Measurements from ENCODE around the gene OTX1.
"Not testable (repeated sequence)": the region's sequence is repeated elsewhere in the genome, so short reads cannot be mapped to it uniquely, and the experiment has no call there.

Gene OTX1

DNA sequence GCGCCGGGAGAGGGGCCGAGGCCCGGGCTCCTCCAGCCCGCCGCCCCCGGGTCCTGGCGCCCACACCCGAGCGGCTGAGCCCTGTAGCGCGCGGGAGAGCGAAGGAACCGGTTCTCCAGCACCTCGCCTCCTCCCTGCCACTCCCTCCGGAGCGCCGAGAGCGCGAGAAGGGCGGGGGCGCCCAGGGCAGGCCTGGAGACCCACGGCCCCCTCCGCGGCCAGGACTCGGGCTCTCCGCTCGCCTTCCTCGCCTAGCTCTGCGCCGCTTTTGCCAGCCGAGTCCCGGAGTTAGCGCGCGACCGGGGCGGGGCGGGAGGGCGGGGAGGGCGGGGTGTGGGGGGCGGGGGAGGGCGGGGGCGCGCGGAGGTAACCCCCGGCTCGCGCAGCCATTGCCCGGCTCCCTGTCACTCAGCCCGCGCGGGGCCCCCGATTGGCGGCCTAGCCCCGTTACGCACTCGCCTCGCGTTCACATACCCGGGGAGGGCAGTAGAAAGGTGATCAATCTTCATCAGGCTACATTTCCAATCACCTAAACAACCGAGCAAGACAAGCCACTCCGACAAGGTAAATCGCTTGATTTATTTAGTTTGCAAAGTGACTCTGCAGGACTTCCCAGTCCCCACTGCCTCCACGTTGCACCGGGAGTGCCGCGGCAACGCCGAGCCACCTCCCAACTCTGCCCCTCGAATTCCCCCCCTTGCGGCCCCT, at the start of gene OTX1:
TSS of gene OTX1 (plus strand) at position 497 of the 708 bp plus-strand sequence. CDS start 2,161 bp downstream, outside the sequence.
- Histone ChIP-seq H3K36me3 (ENCODE audit: control insufficient read depth, insufficient read depth, low read length) (no peaks in the 10 kb centered on the region), H3K9ac (ENCODE audit: low read length) (peak within 1 kb of the TSS; percentile 1), H3K4me3 (ENCODE audit: low read length) (peak within 1 kb of the TSS; percentile 31), H3K4me1 (ENCODE audit: control insufficient read depth, insufficient read depth, low read length) (peaks cover 54% of the 10 kb centered on the region), H3K27me3 (ENCODE audit: control insufficient read depth, insufficient read depth, low read length) (peaks cover 87% of the 10 kb centered on the region), H3K9me3 (ENCODE audit: control insufficient read depth, low read length) (no peaks in the 10 kb centered on the region)

DNA sequence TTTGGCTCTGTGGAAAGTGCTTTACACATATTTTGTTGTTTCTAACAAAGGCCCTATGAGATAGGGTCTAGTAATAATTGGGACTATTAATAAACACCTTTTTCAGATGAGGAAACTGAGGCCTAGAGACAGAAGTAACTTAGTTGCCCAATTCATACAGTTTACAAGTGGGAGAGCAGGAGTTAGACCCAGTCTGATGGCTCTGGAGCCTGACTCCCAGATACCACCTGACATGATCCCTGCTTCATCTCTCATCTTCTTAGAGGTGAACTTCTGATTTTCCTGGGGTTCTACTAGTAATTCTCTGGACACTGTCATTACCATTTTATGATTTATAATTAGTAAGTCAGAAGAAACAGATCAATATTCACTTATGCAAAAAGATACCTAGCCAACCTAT, 49.1 kb upstream of the OTX1 start:
- Histone ChIP-seq H3K4me1 (ENCODE audit: control insufficient read depth, insufficient read depth, low read length) (no peaks in the 10 kb centered on the region), H3K36me3 (ENCODE audit: control insufficient read depth, insufficient read depth, low read length) (no peaks in the 10 kb centered on the region), H3K9me3 (ENCODE audit: control insufficient read depth, low read length) (no peaks in the 10 kb centered on the region), H3K9ac (ENCODE audit: low read length) (no peak overlapping the region), H3K4me3 (ENCODE audit: low read length) (no peak overlapping the region), H3K27me3 (ENCODE audit: control insufficient read depth, insufficient read depth, low read length) (no peaks in the 10 kb centered on the region)

DNA sequence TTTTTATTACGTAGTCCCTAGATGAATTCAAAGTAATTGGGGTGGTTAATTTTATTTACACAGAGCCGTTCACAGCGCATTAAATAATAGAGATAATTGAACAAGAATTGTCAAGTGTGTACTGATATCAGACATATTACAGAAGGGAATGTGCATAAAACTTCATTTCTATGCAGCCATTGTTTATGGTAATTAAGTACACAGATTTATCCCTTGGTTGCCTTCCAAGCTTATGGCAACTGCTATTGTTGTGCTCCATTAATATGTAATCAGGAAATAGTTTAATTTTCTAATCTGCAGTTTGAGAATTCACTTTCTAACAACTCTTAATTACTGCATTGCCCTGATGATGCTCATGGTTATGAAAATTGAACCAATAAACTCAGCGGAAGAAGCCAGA, 47.3 kb upstream of the OTX1 start:
- H3K27me3 ChIP-seq (ENCODE audit: control insufficient read depth, insufficient read depth, low read length), result no peaks in the 10 kb centered on the region
- no peaks in the 10 kb centered on the region for H3K4me1 ChIP-seq (ENCODE audit: control insufficient read depth, insufficient read depth, low read length)
- no peak overlapping the region for H3K4me3 ChIP-seq (ENCODE audit: low read length)
- H3K9ac ChIP-seq (ENCODE audit: low read length), result no peak overlapping the region
- H3K9me3 ChIP-seq (ENCODE audit: control insufficient read depth, low read length), result no peaks in the 10 kb centered on the region
- H3K36me3 ChIP-seq (ENCODE audit: control insufficient read depth, insufficient read depth, low read length), result no peaks in the 10 kb centered on the region

DNA sequence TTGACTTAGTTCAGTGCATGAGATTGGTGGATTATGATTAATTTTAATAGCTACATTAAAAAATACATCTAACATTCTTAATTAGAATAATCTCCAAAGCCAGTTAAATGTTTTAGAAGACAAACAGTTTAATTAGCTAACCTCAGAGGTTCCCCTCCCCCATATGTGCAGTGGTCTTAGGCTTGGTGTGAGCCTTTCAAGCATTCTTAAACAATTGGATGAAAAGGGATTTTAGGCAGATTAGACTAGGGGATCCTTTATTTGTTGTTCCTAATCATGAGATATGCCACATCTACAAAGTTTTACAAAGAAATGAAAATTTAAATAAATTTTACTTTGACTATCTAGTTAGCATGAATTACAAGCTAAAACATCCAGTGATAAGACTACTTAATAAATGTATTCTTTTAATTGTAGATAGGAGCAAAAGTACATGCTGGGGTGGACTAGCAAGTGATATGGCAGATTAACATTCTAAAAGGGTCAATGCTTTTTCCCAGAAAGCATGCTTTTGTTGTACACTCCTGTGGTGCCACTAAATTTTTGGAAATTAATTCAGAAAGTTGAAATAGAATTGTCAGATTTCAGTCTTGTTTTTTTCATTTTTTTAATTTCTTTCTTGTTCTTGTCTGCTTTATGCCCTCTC, 42.7 kb upstream of the OTX1 start:
- H3K36me3 ChIP-seq (ENCODE audit: control insufficient read depth, insufficient read depth, low read length), result no peaks in the 10 kb centered on the region
- no peaks in the 10 kb centered on the region for H3K9me3 ChIP-seq (ENCODE audit: control insufficient read depth, low read length)
- no peak overlapping the region for H3K9ac ChIP-seq (ENCODE audit: low read length)
- H3K4me1 ChIP-seq (ENCODE audit: control insufficient read depth, insufficient read depth, low read length), result no peaks in the 10 kb centered on the region
- H3K4me3 ChIP-seq (ENCODE audit: low read length), result no peak overlapping the region
- no peaks in the 10 kb centered on the region for H3K27me3 ChIP-seq (ENCODE audit: control insufficient read depth, insufficient read depth, low read length)

DNA sequence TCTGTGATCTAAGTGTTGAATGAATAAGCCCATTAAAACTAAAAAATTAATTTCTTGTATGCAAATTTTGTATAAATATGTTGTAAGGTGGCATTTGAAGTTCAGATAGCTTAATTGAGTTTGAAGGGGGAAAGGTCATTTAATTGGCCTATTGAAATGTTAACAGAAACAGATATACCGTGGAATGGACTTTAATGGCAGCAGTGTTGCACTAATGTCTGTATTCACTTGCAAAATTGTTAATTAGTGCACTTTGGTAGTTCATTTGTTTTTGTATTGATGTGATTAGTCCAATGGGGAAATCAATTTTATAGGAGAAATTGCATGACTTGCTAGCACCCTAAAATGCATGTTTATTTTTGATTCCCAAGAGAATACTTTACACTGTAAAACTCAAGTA, 41.8 kb upstream of the OTX1 start:
- H3K9me3 ChIP-seq (ENCODE audit: control insufficient read depth, low read length), result no peaks in the 10 kb centered on the region
- no peaks in the 10 kb centered on the region for H3K36me3 ChIP-seq (ENCODE audit: control insufficient read depth, insufficient read depth, low read length)
- H3K27me3 ChIP-seq (ENCODE audit: control insufficient read depth, insufficient read depth, low read length), result no peaks in the 10 kb centered on the region
- no peaks in the 10 kb centered on the region for H3K4me1 ChIP-seq (ENCODE audit: control insufficient read depth, insufficient read depth, low read length)
- H3K9ac ChIP-seq (ENCODE audit: low read length), result no peak overlapping the region
- no peak overlapping the region for H3K4me3 ChIP-seq (ENCODE audit: low read length)

DNA sequence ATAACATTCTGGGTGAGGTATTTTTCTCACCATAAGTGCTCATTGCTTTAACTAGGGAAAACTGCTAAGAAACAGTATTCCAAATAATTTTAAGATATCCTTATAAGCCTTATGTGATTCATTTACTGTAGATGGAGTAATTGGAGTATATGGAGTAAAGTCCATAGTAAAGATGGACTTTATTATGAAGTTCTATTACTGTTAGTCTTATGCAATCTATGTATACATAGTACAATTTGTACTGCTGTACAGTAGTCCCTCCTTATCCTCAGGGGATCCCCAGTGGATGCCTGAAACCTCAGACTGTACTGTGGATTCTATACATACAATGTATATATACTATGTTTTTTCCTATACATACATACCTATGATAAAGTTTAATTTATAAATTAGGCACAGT, 41.1 kb upstream of the OTX1 start:
- Histone ChIP-seq H3K9ac (ENCODE audit: low read length) (no peak overlapping the region), H3K4me3 (ENCODE audit: low read length) (no peak overlapping the region), H3K9me3 (ENCODE audit: control insufficient read depth, low read length) (no peaks in the 10 kb centered on the region), H3K27me3 (ENCODE audit: control insufficient read depth, insufficient read depth, low read length) (no peaks in the 10 kb centered on the region), H3K4me1 (ENCODE audit: control insufficient read depth, insufficient read depth, low read length) (no peaks in the 10 kb centered on the region), H3K36me3 (ENCODE audit: control insufficient read depth, insufficient read depth, low read length) (no peaks in the 10 kb centered on the region)

DNA sequence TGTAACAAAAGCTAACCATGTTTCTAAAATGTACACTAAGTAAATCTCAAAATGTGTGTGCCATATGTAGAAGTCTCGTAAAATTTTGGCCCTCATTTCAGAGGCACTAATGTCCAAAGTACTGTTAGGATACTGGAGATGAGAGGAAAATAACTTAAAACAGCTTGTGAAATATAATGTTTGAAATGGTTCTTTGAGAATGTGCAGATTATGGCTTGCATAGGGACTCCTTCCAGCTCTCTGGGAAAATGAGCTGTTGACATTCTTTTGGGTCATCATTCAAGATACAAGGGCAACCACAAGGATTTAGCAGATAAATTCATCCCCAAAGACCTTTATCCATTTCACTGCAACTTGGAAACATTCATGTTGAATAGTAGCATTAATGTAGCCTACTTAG, 38.1 kb upstream of the OTX1 start:
- Histone ChIP-seq H3K9ac (ENCODE audit: low read length) (no peak overlapping the region), H3K4me1 (ENCODE audit: control insufficient read depth, insufficient read depth, low read length) (no peaks in the 10 kb centered on the region), H3K4me3 (ENCODE audit: low read length) (no peak overlapping the region), H3K9me3 (ENCODE audit: control insufficient read depth, low read length) (no peaks in the 10 kb centered on the region), H3K36me3 (ENCODE audit: control insufficient read depth, insufficient read depth, low read length) (no peaks in the 10 kb centered on the region), H3K27me3 (ENCODE audit: control insufficient read depth, insufficient read depth, low read length) (no peaks in the 10 kb centered on the region)

DNA sequence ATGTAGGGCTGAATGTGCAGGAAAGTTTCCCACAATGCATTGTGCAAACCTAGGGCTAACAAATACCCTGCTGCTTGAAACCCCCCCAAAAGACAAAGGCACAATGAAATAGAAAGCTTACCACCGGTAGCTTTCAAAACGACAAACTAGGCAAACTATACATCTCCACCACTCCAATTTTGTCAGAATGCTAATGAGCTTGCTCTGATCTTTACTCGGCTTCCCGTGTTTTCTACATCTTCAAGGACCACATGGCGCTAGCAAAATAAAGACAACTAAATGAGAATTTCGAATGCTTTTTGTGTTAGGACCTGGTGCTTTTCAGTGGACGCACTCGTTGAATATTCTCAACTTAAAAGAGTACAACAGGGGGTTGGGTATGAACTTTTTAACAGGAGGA, 37.2 kb upstream of the OTX1 start:
- H3K9me3 ChIP-seq (ENCODE audit: control insufficient read depth, low read length), result no peaks in the 10 kb centered on the region

DNA sequence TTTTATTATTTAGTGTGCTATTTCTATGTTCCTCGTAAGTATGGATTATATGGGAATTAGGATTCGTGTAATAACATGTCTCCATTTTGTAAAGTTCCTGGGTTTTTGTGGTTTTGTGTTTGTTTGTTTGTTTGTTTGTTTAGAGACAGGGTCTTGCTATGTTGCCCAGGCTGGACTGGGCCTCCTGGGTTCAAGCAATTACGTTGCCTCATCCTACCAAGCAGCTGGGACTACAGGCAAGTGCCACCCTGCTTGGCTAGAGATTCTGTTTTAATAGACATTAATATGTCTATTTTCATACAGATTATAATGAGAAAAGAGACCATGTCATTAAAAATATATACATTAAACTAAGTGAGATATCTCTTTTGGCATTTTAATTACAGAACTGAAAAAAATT, 35.2 kb upstream of the OTX1 start:
- Histone ChIP-seq H3K4me1 (ENCODE audit: control insufficient read depth, insufficient read depth, low read length) (no peaks in the 10 kb centered on the region), H3K9ac (ENCODE audit: low read length) (no peak overlapping the region), H3K9me3 (ENCODE audit: control insufficient read depth, low read length) (no peaks in the 10 kb centered on the region), H3K27me3 (ENCODE audit: control insufficient read depth, insufficient read depth, low read length) (no peaks in the 10 kb centered on the region), H3K4me3 (ENCODE audit: low read length) (no peak overlapping the region), H3K36me3 (ENCODE audit: control insufficient read depth, insufficient read depth, low read length) (no peaks in the 10 kb centered on the region)

More for the DNA sequence above, 37.2 kb upstream of the OTX1 start:
- H3K9ac ChIP-seq (ENCODE audit: low read length), result no peak overlapping the region
- no peak overlapping the region for H3K4me3 ChIP-seq (ENCODE audit: low read length)
- H3K36me3 ChIP-seq (ENCODE audit: control insufficient read depth, insufficient read depth, low read length), result no peaks in the 10 kb centered on the region
- no peaks in the 10 kb centered on the region for H3K27me3 ChIP-seq (ENCODE audit: control insufficient read depth, insufficient read depth, low read length)
- H3K4me1 ChIP-seq (ENCODE audit: control insufficient read depth, insufficient read depth, low read length), result no peaks in the 10 kb centered on the region

DNA sequence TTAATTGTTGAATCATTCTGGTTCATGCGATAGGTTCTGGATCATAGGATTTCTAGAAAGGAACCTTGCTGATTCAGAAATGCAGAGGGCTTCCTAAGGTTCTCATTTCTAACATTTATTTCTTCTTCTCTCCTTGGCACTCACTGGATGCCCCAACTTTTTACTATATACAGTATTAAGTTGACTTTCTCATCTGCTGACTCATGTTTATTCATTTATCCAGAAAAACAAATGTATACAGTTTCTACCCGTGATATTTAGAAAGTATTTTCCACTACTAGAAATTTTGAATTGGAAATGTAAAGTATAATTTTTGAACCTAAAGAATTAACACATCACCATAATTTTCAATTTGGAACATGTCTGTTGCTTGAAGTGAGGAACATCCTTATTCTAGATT, 32.2 kb upstream of the OTX1 start:
- H3K36me3 ChIP-seq (ENCODE audit: control insufficient read depth, insufficient read depth, low read length), result no peaks in the 10 kb centered on the region
- no peak overlapping the region for H3K9ac ChIP-seq (ENCODE audit: low read length)
- H3K4me3 ChIP-seq (ENCODE audit: low read length), result no peak overlapping the region

DNA sequence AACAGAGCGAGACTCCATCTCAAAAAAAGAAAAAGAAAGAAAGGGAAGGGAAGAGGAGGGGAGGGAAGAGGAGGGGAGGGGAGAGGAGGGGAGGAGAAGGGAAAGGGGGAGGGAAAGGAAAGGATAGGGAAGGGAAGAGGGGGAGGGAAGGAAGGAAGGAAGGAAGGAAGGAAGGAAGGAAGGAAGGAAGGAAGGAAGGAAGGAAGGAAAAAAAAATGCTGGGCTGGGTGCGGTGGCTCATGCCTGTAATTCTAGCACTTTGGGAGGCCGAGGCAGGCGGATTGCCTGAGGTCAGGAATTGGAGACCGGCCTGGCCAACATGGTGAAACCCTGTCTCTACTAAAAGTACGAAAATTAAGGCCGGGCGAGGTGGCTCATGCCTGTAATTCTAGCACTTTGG, 30.9 kb upstream of the OTX1 start:
- H3K4me1 ChIP-seq (ENCODE audit: control insufficient read depth, insufficient read depth, low read length); H3K9me3 ChIP-seq (ENCODE audit: control insufficient read depth, low read length); H3K36me3 ChIP-seq (ENCODE audit: control insufficient read depth, insufficient read depth, low read length); H3K4me3 ChIP-seq (ENCODE audit: low read length); H3K9ac ChIP-seq (ENCODE audit: low read length); H3K27me3 ChIP-seq (ENCODE audit: control insufficient read depth, insufficient read depth, low read length): not testable (repeated sequence)

More for the DNA sequence above, 32.2 kb upstream of the OTX1 start:
- Histone ChIP-seq H3K9me3 (ENCODE audit: control insufficient read depth, low read length) (no peaks in the 10 kb centered on the region), H3K4me1 (ENCODE audit: control insufficient read depth, insufficient read depth, low read length) (no peaks in the 10 kb centered on the region), H3K27me3 (ENCODE audit: control insufficient read depth, insufficient read depth, low read length) (no peaks in the 10 kb centered on the region)

DNA sequence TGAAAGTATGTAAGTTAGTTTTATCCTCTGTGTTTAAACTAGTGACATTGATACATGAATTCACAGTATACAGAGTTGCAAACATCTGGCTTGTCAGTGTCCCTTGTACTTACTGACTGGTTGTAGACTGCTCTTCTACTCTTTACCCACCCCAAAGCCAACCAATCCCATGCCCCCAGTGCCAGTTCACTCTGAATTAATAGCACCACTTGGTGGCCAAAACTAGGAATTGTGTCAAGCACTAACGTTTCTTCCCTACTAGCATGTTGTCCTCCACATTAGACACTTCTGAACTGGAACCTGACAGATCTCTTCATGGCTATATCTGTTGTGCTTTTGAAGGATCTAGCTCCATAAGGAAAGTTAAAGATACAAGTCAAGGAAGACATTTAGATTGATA, 27.2 kb upstream of the OTX1 start:
- no peaks in the 10 kb centered on the region for H3K9me3 ChIP-seq (ENCODE audit: control insufficient read depth, low read length)
- H3K9ac ChIP-seq (ENCODE audit: low read length), result no peak overlapping the region
- no peaks in the 10 kb centered on the region for H3K4me1 ChIP-seq (ENCODE audit: control insufficient read depth, insufficient read depth, low read length)
- H3K36me3 ChIP-seq (ENCODE audit: control insufficient read depth, insufficient read depth, low read length), result no peaks in the 10 kb centered on the region
- H3K27me3 ChIP-seq (ENCODE audit: control insufficient read depth, insufficient read depth, low read length), result no peaks in the 10 kb centered on the region
- no peak overlapping the region for H3K4me3 ChIP-seq (ENCODE audit: low read length)

Measured in mucosa of stomach (tissue), 1 donor.